Measurements from ENCODE around the gene GABBR2.
"Not testable (repeated sequence)": the region's sequence is repeated elsewhere in the genome, so short reads cannot be mapped to it uniquely, and the experiment has no call there.

Gene GABBR2

GRCh38 chr9:98686961-98687855 lies 21.5 kb downstream of the GABBR2 start:
- no peak for TF ChIP-seq CTCF (IDR thresholded peaks at IDR 0.05; ENCODE audit: poor library complexity, severe bottlenecking)
- no peaks in the 10 kb centered on the region for H3K36me3 ChIP-seq (ENCODE audit: low read depth)
- H3K4me3 ChIP-seq (ENCODE audit: severe bottlenecking) = no peak overlapping the region
- DNase-seq (ENCODE audit: low spot score) = no peak
- no peak for ATAC-seq (ENCODE audit: low read depth)
- H3K9me3 ChIP-seq (ENCODE audit: severe bottlenecking) = no peaks in the 10 kb centered on the region
- no peak overlapping the region for H3K27ac ChIP-seq (ENCODE audit: poor library complexity, severe bottlenecking)
- H3K27me3 ChIP-seq (ENCODE audit: insufficient read depth, poor library complexity, severe bottlenecking) = no peaks in the 10 kb centered on the region
- no peaks in the 10 kb centered on the region for H3K4me1 ChIP-seq (ENCODE audit: insufficient read depth, poor library complexity, severe bottlenecking)

GRCh38 chr9:98684816-98685215 lies 23.9 kb downstream of the GABBR2 start:
- H3K27ac ChIP-seq (ENCODE audit: poor library complexity, severe bottlenecking); H3K4me1 ChIP-seq (ENCODE audit: insufficient read depth, poor library complexity, severe bottlenecking); H3K27me3 ChIP-seq (ENCODE audit: insufficient read depth, poor library complexity, severe bottlenecking); H3K4me3 ChIP-seq (ENCODE audit: severe bottlenecking); H3K9me3 ChIP-seq (ENCODE audit: severe bottlenecking); DNase-seq (ENCODE audit: low spot score); H3K36me3 ChIP-seq (ENCODE audit: low read depth); ATAC-seq (ENCODE audit: low read depth): not testable (repeated sequence)

GRCh38 chr9:98678244-98678842 lies 30.4 kb downstream of the GABBR2 start:
- TF ChIP-seq CTCF (IDR thresholded peaks at IDR 0.05; ENCODE audit: poor library complexity, severe bottlenecking) = peak; percentile 62
- Histone ChIP-seq H3K4me3 (ENCODE audit: severe bottlenecking) (no peak overlapping the region), H3K27ac (ENCODE audit: poor library complexity, severe bottlenecking) (no peak overlapping the region), H3K9me3 (ENCODE audit: severe bottlenecking) (no peaks in the 10 kb centered on the region), H3K4me1 (ENCODE audit: insufficient read depth, poor library complexity, severe bottlenecking) (no peaks in the 10 kb centered on the region), H3K27me3 (ENCODE audit: insufficient read depth, poor library complexity, severe bottlenecking) (no peaks in the 10 kb centered on the region), H3K36me3 (ENCODE audit: low read depth) (no peaks in the 10 kb centered on the region)
- DNase-seq (ENCODE audit: low spot score) = no peak
- peak; percentile 52; the same call in 1 of the 3 replicates for ATAC-seq (ENCODE audit: low read depth)

GRCh38 chr9:98673681-98674080 lies 35.1 kb downstream of the GABBR2 start:
- ATAC-seq (ENCODE audit: low read depth) (no peak), DNase-seq (ENCODE audit: low spot score) (no peak)
- Histone ChIP-seq H3K9me3 (ENCODE audit: severe bottlenecking) (no peaks in the 10 kb centered on the region), H3K4me1 (ENCODE audit: insufficient read depth, poor library complexity, severe bottlenecking) (no peaks in the 10 kb centered on the region), H3K27me3 (ENCODE audit: insufficient read depth, poor library complexity, severe bottlenecking) (peaks cover 5% of the 10 kb centered on the region), H3K27ac (ENCODE audit: poor library complexity, severe bottlenecking) (no peak overlapping the region), H3K4me3 (ENCODE audit: severe bottlenecking) (no peak overlapping the region), H3K36me3 (ENCODE audit: low read depth) (no peaks in the 10 kb centered on the region)
- no peak for TF ChIP-seq CTCF (IDR thresholded peaks at IDR 0.05; ENCODE audit: poor library complexity, severe bottlenecking)

- no peaks in the 10 kb centered on the region for H3K36me3 ChIP-seq (ENCODE audit: low read depth)
- H3K27ac ChIP-seq (ENCODE audit: poor library complexity, severe bottlenecking) = no peak overlapping the region
- H3K27me3 ChIP-seq (ENCODE audit: insufficient read depth, poor library complexity, severe bottlenecking) = no peaks in the 10 kb centered on the region
- no peak for DNase-seq (ENCODE audit: low spot score)
- no peak for ATAC-seq (ENCODE audit: low read depth)
- TF ChIP-seq CTCF (IDR thresholded peaks at IDR 0.05; ENCODE audit: poor library complexity, severe bottlenecking) = no peak
- H3K4me1 ChIP-seq (ENCODE audit: insufficient read depth, poor library complexity, severe bottlenecking) = no peaks in the 10 kb centered on the region
- H3K4me3 ChIP-seq (ENCODE audit: severe bottlenecking) = no peak overlapping the region
- H3K9me3 ChIP-seq (ENCODE audit: severe bottlenecking) = no peaks in the 10 kb centered on the region
Observed at GRCh38 chr9:98667005-98667640, 41.6 kb downstream of the GABBR2 start.
